ENCODE measurements around the gene AKAP1.

GRCh38 chr17:57117798-57118197 is 32.8 kb downstream of the AKAP1 start:
- TF ChIP-seq GATA2 (IDR thresholded peaks at IDR 0.05; ENCODE audit: low read depth, low read length) (no peak), GATA3 (IDR thresholded peaks at IDR 0.05; ENCODE audit: low read depth, low read length) (no peak)
